Panc1 (cell line): ENCODE data around the gene SLC12A4. TPM values are rescaled to one million over a fixed set of nuclear protein-coding genes. Genes with fewer than 3 reads are reported as not detected.

Experiments used
- ATAC-seq: fragments of 200-7000 bp; cut with Tn5 transposase; 2 replicates; pipeline ENCODE4 v1.9.1; 2020; ENCODE audit warnings: mild to moderate bottlenecking, moderate library complexity
- BruUV-seq: library from RNA; stranded (reverse); fragments of 400-500 nt; replicated peaks from 2 replicates; lab custom pipeline; 2021; lab: Mats Ljungman, UMichigan
- CTCF ChIA-PET: fragments of 300-600 bp; sonication (Branson Sonifier 250); formaldehyde crosslinking; loops from one replicate; lab custom pipeline; 2022; ENCODE audit warnings: antibody characterized with exemption; lab: Charles Lee
- POLR2A ChIA-PET: fragments of 300-600 bp; sonication (Branson Sonifier 250); formaldehyde crosslinking; loops from one replicate; lab custom pipeline; 2022; ENCODE audit warnings: antibody characterized with exemption; lab: Charles Lee
- DNase-seq: peaks from one replicate; pipeline ENCODE4 v3.0.0-alpha.2; 2010; ENCODE audit warnings: low read depth, low spot score
- H3K27ac ChIP-seq: 2 replicates; pipeline ENCODE4 v1.5.1; 2011; ENCODE audit warnings: mild to moderate bottlenecking, low read length, inconsistent platforms
- H3K27me3 ChIP-seq: fragments of 200-500 bp; sonication (Bioruptor generic); 2 replicates; pipeline ENCODE4 v1.6.0; 2014; ENCODE audit warnings: low read length, inconsistent platforms; ENCODE audit not compliant: control insufficient read depth, insufficient read depth
- H3K36me3 ChIP-seq: fragments of 200-500 bp; sonication (Bioruptor generic); 2 replicates; pipeline ENCODE4 v1.5.1; 2014; ENCODE audit warnings: inconsistent platforms, mild to moderate bottlenecking, low read length, moderate library complexity; ENCODE audit not compliant: control insufficient read depth, insufficient read depth
- H3K4me1 ChIP-seq: 2 replicates; pipeline ENCODE4 v1.5.1; 2011; ENCODE audit warnings: inconsistent platforms, mild to moderate bottlenecking, low read length, moderate library complexity; ENCODE audit not compliant: control insufficient read depth, insufficient read depth
- H3K4me3 ChIP-seq, 2 experiments: 2 replicates each; pipeline ENCODE4 v1.5.1; 2011 to 2012; ENCODE audit warnings: low read depth in 2 of 2, low read length in 2 of 2, mild to moderate bottlenecking in 2 of 2, inconsistent platforms in 1 of 2, moderate library complexity in 1 of 2
- H3K9me3 ChIP-seq: fragments of 200-500 bp; sonication (Bioruptor generic); 2 replicates; pipeline ENCODE4 v1.5.1; 2014; ENCODE audit warnings: low read depth, mild to moderate bottlenecking, inconsistent platforms, low read length, moderate library complexity; ENCODE audit not compliant: control insufficient read depth, insufficient read depth
- POLR2AphosphoS5 ChIP-seq: IDR thresholded peaks from 2 replicates; pipeline ENCODE4 v1.6.1; 2012; ENCODE audit warnings: mild to moderate bottlenecking, low read depth, low read length, moderate library complexity
- SIN3A ChIP-seq: IDR thresholded peaks from 2 replicates; pipeline ENCODE4 v1.6.1; 2012; ENCODE audit warnings: low read depth, mild to moderate bottlenecking, low read length, moderate library complexity, borderline replicate concordance; ENCODE audit not compliant: insufficient read depth
- TCF7L2 ChIP-seq: IDR thresholded peaks from 2 replicates; pipeline ENCODE4 v1.6.1; 2011; ENCODE audit warnings: mild to moderate bottlenecking, low read depth, low read length, inconsistent platforms
- in situ Hi-C: cut with HindIII; loops from 2 replicates; pipeline ENCODE4 v1.10.0; 2016; ENCODE audit warnings: low sequenced_read_pairs, low pct_unique_long_range_greater_than_20kb
- intact Hi-C: fragments of 100-400 bp; cut with micrococcal nuclease; formaldehyde crosslinking; loops from one replicate; pipeline ENCODE4 v1.10.0; 2022; ENCODE audit not compliant: unreplicated experiment
- total RNA-seq: library from RNA; stranded (reverse); gene quantifications from one replicate; pipeline ENCODE4 v1.2.1, GENCODE V29; 2021; ENCODE audit not compliant: unreplicated experiment
- TF ChIP-seq, protein P1 (sequence below), 2 experiments: IDR thresholded peaks; 2 replicates each; pipeline ENCODE4 v1.6.1; 2011 to 2012; ENCODE audit warnings: low read depth in 2 of 2, control low read depth in 1 of 2, low read length in 1 of 2, mild to moderate bottlenecking in 1 of 2, moderate library complexity in 1 of 2; ENCODE audit not compliant: insufficient read depth in 1 of 2
- TF ChIP-seq, protein P2 (sequence below): fragments of 450-650 bp; IDR thresholded peaks from 2 replicates; pipeline ENCODE4 v1.5.1; 2017; ENCODE audit warnings: mild to moderate bottlenecking

SLC12A4 gene
- total RNA-seq, 1 experiment from 2014 or later, result 31.8 TPM

DNA sequence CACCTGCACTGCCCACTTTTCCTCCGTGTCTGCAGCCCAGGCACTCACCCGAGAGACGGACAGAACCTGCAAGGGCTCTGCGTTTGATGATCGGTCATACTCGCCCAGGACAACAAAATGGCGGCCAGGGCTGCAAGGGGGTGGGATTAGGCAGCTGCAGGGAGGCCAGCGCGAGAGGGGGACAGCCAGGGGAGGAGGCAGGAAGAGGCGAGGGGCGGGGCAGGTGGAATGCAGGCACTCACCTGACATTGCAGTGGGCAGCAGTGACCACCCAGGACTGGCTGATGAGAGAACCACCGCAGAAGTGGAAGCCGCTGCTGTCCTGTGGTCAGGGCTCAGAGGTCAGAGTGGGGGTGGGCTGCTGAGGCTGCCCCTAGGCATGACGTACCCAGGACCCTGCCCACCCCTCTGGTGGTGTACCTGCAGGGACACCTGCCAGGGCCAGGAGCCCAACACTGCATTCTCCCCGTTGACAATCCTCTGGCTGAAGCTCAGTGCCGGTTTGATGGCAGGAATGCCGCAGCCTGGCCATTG is 37.7 kb downstream of the SLC12A4 start:
- Histone ChIP-seq H3K27me3 (no peaks in the 10 kb centered on the region), H3K27ac (no peak overlapping the region), H3K4me3 (no peak overlapping the region), H3K9me3 (no peaks in the 10 kb centered on the region), H3K36me3 (no peaks in the 10 kb centered on the region), H3K4me1 (no peaks in the 10 kb centered on the region)
- no peak for DNase-seq
- TF ChIP-seq, protein P1, sequence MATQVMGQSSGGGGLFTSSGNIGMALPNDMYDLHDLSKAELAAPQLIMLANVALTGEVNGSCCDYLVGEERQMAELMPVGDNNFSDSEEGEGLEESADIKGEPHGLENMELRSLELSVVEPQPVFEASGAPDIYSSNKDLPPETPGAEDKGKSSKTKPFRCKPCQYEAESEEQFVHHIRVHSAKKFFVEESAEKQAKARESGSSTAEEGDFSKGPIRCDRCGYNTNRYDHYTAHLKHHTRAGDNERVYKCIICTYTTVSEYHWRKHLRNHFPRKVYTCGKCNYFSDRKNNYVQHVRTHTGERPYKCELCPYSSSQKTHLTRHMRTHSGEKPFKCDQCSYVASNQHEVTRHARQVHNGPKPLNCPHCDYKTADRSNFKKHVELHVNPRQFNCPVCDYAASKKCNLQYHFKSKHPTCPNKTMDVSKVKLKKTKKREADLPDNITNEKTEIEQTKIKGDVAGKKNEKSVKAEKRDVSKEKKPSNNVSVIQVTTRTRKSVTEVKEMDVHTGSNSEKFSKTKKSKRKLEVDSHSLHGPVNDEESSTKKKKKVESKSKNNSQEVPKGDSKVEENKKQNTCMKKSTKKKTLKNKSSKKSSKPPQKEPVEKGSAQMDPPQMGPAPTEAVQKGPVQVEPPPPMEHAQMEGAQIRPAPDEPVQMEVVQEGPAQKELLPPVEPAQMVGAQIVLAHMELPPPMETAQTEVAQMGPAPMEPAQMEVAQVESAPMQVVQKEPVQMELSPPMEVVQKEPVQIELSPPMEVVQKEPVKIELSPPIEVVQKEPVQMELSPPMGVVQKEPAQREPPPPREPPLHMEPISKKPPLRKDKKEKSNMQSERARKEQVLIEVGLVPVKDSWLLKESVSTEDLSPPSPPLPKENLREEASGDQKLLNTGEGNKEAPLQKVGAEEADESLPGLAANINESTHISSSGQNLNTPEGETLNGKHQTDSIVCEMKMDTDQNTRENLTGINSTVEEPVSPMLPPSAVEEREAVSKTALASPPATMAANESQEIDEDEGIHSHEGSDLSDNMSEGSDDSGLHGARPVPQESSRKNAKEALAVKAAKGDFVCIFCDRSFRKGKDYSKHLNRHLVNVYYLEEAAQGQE (IDR thresholded peaks at IDR 0.05; ENCODE audit: insufficient read depth in 1 of 2, low read depth in 2 of 2, low read length in 1 of 2), result no peak
- TF ChIP-seq POLR2AphosphoS5 (no peak), SIN3A (no peak), TCF7L2 (no peak)
- TF ChIP-seq, protein P2, sequence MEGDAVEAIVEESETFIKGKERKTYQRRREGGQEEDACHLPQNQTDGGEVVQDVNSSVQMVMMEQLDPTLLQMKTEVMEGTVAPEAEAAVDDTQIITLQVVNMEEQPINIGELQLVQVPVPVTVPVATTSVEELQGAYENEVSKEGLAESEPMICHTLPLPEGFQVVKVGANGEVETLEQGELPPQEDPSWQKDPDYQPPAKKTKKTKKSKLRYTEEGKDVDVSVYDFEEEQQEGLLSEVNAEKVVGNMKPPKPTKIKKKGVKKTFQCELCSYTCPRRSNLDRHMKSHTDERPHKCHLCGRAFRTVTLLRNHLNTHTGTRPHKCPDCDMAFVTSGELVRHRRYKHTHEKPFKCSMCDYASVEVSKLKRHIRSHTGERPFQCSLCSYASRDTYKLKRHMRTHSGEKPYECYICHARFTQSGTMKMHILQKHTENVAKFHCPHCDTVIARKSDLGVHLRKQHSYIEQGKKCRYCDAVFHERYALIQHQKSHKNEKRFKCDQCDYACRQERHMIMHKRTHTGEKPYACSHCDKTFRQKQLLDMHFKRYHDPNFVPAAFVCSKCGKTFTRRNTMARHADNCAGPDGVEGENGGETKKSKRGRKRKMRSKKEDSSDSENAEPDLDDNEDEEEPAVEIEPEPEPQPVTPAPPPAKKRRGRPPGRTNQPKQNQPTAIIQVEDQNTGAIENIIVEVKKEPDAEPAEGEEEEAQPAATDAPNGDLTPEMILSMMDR, result no peak
- POLR2A ChIA-PET, result no interaction called here
- ATAC-seq, result no peak
- no TSS peak for BruUV-seq
- in situ Hi-C loops (no loop called here), intact Hi-C loops (no loop called here)
- CTCF ChIA-PET, result no interaction called here

DNA sequence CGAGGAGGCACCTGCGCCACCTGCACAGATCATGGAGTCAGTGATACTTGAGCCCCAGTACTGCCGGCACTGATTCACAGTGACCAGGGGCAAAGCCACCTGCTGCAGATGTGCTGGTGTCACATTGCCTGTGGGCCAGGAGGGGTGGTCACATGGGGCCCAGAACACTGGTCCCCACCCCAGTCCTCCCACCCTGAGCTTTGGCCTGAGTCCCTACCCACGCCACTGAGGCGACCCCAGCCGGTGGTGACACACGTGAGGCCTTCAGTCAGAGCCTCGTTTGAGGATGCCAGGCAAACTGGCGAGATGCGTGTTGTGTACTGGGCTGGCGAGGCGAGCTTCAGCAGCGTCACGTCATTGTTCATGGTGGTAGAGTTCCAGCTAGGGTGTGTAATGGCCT is 38.2 kb downstream of the SLC12A4 start:
- Histone ChIP-seq H3K27me3 (no peaks in the 10 kb centered on the region), H3K9me3 (no peaks in the 10 kb centered on the region), H3K27ac (no peak overlapping the region), H3K4me1 (no peaks in the 10 kb centered on the region), H3K36me3 (no peaks in the 10 kb centered on the region), H3K4me3 (no peak overlapping the region)
- in situ Hi-C loops, result no loop called here
- TF ChIP-seq, protein P2, result no peak
- no peak for TF ChIP-seq TCF7L2
- TF ChIP-seq, protein P1 (IDR thresholded peaks at IDR 0.05; ENCODE audit: insufficient read depth in 1 of 2, low read depth in 2 of 2, low read length in 1 of 2), result no peak
- no TSS peak for BruUV-seq
- DNase-seq (no peak), ATAC-seq (no peak)
- intact Hi-C loops, result no loop called here
- CTCF ChIA-PET, result no interaction called here
- POLR2A ChIA-PET, result no interaction called here
